Measurements from ENCODE around the gene TJAP1.
"Not testable (repeated sequence)": the region's sequence is repeated elsewhere in the genome, so short reads cannot be mapped to it uniquely, and the experiment has no call there.

The TJAP1 gene

DNA sequence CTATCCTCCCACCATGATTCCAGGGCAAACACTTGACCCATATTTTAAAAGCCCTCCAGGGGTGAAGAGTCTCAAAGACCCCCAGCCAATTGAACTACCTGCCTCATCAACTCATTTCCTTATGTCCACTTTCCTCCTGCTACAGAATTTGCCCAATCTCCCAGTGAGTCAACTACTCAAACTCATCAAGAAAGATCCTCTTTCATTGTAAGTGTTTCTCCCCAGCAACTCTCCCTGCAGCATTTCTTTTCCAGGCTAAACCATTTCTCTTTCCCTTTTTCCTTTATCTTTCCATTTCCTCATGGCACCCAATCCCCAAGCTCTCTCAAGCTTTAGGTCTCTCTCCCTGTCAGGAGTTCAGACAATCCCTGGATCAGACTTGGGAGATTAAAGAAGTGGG, 23.5 kb upstream of the TJAP1 start:
- DNase-seq (ENCODE audit: low read depth in 4 of 4, low spot score in 1 of 4), result no peak

DNA sequence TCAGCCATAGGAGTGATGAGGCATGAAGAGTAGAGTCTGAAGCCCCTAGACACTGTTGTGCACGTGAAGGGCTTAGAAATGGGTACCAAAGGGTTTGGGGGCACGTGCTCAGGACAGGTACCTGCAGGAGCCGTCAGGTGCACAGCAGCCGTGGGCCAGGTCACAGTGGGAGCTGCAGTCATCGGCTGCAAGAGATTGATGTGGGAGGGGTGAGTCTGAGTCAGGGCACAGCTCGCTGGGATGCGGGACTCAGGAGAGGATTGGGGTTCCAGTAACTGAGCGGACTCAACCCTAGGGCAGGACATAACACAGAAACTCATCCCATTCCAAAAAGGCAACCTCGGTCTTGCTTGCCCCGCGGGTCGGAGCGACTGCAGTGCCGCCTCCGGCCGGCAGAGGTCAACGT, 23.1 kb upstream of the TJAP1 start:
- DNase-seq (ENCODE audit: low read depth in 4 of 4, low spot score in 1 of 4), result peak in 2 of 4 experiments; percentile 43 to 45

DNA sequence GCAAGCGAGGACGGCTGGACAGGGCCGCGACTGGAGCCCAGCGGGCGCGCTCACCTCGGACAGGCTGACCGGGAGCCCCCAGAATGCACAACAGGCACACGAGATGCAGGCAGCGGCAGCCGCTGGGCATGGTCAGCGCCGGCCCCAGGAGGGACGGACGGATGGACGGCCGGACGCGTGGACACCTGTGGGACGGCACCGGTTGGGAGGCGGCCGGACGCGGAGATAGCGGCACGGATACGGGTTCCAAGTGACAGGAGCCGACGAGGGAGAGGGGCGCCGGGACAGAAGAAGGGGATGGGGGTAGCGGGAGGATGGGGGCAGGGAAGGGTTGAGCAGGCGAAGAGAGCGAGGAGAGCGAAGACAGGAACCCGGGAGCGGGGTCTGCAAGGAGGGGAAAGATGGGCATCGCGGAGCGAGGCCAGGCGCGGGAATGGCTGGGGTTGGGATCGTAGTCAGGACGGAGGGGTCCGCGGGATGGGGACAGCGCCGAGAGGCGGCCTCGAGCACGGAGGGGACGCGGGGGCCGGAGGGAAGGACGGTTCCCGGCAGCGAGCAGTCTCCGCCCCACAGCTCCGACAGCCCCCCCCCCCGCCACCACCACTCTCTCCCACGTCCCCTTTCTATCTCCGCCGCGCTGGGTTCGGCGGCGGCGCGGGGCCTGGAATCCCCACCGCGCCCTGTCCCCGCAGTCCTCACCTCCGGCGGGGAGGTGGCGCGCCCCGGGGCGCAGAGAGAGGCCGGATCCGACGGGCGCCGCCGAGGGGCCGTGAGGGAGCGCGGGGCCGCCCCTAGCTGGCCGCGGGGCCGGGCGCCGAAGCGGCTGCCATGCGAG, 22.5 kb upstream of the TJAP1 start:
- DNase-seq (ENCODE audit: low read depth in 4 of 4, low spot score in 1 of 4), result peak in 1 of 4 experiments; percentile 61

DNA sequence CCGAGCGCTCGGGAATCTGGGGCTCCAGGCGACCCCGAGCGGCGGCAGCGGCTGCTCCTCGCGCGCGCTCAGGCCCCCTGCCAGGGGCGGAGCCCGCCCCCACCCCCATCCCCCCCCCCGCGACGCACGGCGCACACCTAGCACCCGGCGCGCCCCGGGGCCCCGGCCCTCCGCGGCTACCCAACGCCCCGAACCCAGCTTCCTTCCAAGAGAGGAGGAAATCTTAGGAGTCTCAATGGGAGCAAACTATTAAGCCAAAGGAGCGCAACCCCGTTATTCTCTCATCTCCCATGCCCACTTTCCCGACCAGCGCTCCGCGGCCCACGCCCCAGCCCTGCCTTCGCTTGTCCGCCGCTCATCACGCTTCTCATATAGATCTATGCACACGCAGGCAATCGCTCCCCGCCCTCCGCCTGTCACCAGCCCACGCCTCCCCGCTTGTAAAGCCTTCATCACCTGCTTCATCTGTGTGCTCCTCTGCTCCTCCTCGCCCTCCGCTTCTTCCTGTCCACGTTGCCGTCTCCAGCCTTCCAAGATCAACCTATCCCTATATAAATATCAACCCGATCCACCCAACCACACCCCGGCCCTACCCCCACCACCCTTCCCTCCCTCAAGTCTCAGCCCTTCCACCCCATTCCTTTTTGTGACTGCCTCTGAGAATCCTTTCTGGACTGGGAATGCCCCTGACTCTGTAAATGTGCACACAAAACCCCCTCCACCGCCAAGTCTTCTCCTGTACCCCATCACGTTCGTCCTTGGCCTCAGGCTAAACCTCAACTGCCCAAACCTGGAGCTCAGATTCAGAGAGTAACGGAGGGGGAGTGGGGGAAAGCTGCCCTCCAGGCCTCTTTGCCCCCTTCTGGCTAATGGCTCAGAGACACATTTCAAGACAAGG, 21.6 kb upstream of the TJAP1 start, which contains the start of gene DLK2:
Gene DLK2, minus strand, starts transcription at position 18 of the 898 bp plus-strand sequence. CDS start 723 bp downstream, outside the sequence.
- DNase-seq (ENCODE audit: low read depth in 4 of 4, low spot score in 1 of 4), result peak; percentile 32 to 60 (median 39)

DNA sequence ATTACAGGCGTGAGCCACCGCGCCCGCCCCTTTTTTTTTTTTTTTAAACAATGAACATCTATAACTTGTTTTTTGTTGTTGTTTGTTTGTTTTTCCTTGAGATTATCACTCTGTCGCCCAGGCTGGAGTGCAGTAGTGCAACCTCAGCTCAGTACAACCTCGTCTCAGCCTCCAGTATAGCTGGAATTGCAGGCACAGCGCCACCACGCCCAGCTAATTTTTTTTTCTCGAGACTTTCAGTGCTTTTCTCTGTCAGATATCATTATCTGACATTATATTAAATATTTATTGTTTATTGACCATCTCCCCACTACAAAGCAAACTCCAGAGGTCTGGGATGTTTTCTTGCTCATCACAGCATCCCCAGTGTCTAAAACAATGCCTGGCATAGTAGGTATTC, 19.7 kb upstream of the TJAP1 start:
- no peak for DNase-seq (ENCODE audit: low read depth in 4 of 4, low spot score in 1 of 4)

DNA sequence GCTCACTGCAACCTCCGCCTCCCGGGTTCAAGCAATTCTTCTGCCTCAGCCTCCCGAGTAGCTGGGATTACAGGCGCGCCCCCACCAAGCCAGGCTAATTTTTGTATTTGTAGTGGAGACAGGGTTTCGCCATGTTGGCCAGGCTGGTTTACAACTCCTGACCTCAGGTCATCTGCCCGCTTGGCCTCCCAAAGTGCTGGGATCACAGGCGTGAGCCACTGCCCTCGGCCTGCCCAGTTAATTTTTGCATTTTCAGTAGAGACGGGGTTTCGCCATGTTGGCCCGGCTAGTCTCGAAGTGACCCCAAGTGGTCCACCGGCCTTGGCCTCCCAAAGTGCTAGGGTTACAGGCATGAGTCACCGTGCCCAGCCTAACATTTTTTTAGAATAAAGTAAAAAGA, 19.2 kb upstream of the TJAP1 start:
- DNase-seq (ENCODE audit: low read depth in 4 of 4, low spot score in 1 of 4), result not testable (repeated sequence)

DNA sequence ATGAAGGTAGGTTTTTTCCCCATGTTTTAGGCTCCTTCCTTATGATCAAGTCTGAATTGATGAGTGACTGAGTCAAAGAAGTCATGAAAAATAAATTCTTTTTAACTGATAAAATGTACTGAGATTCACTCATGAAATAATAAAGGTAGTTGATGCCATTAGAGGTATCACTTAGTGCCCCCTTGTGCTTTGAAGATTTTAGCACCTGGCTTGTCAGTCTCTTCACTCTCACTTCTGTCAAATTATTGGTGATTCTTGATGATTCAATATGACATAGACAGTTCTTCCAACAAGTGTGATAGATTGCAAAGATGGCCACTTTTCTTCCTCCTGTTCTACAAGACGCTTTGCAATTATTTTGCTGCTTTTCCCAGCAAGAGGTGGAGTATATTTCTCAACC, 17.8 kb upstream of the TJAP1 start:
- DNase-seq (ENCODE audit: low read depth in 4 of 4, low spot score in 1 of 4), result no peak

DNA sequence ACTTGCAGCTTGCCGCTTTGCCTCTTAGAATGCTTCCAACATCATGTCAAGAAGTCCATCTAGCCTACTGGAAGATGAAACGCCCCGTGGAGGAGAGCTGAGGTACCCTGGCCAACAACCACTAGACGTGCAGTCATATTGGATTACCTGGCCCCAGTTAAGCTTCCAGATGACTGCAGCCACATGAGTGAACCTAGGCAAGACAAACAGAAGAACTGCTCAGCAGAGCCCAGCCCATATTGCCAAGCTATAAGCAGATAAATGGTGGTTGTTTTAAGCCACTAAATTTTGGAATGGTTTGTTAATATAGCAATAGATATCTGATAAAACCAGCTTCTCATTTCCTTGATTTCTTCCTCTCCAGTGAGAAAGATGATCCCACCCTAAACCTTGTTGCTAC, 17.3 kb upstream of the TJAP1 start:
- DNase-seq (ENCODE audit: low read depth in 4 of 4, low spot score in 1 of 4), result no peak

DNA sequence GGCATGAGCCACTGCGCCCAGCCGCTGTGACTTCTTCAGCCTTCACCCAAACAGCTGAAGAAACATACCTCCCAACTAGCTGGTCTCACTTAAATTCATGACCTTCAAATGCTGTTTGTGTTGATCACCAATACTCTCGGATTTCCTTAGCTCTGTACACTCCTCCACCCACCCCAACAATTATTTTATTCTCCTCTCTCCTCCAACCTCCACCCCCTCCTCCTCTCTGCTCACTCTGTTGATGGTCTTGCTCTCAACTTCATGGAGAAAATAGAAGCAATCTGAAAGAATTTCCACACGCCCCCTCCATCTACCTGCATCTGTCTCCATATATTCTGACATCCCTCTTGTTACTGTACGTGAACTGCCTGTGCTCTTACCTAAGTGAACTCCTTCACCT, 15.4 kb upstream of the TJAP1 start:
- no peak for DNase-seq (ENCODE audit: low read depth in 4 of 4, low spot score in 1 of 4)

DNA sequence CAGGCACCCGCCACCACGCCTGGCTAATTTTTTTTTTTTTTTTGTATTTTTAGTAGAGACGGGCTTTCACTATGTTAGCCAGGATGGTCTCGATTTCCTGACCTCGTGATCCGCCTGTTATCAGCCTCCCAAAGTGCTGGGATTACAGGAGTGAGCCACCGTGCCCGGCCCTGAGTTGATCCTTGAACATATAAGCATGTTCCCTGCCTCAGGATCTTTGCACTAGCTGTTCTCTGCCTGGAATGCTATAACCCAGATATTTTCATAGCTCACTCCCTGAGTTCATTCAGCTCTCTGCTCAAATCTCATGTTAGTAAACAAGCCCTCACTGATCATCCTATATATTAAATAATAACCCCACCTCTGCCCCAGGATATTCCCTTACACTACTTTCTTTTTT, 13.0 kb upstream of the TJAP1 start:
- DNase-seq (ENCODE audit: low read depth in 4 of 4, low spot score in 1 of 4), result no peak

DNA sequence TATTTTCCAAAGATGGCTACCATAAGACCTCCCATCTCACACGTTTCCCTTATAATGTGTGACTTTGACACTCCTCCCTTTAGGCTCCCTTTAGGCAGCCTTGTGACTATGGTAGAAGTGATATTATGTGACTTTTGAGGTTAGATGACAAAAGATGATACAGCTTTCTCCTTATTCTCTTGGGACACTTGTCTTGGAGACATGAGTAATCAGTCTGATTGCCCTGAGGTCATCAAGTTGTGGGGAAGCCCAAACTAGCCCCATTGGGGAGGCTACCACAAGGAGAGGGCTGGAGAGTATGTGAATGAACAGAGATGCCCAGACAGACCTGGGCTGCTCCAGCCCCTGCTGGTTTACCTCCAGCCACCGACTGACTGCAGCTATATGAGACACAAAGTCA, 11.4 kb upstream of the TJAP1 start:
- DNase-seq (ENCODE audit: low read depth in 4 of 4, low spot score in 1 of 4), result no peak

DNA sequence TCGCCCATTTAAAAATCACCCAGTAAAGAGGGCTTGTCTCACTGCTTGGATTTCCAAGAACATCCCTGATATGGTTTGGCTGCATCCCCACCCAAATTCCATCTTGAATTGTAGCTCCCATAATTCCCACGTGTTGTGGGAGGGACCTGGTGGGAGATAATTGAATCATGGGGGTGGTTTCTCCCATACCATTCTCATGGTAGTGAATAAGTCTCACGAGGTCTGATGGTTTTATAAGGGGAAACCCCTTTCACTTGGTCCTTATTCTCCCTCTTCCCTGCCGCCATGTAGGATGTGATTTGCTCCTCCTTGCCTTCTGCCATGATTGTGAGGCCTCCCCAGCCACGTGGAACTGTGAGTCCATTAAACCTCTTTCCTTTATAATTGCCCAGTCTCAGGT, 10.1 kb upstream of the TJAP1 start:
- DNase-seq (ENCODE audit: low read depth in 4 of 4, low spot score in 1 of 4), result not testable (repeated sequence)

DNA sequence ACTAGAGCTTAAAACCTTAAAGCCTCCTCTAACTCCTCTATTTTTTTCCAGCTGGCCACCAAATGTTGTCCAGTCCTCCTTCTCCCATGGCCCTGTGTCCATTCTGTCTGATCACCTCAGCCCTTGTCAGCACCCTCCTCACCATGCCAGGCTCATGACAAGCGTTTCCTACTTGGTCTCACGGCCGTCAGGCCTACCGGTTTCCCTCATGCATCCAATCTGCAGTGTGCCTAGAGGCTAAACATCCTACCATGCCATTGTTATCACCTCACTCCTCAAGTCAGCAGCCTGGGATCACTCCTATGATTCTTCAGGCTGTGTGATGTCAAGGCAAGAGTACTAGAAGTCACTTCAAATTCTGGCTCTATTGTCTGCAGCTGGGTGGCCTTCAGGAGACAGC, 9.6 kb upstream of the TJAP1 start:
- no peak for DNase-seq (ENCODE audit: low read depth in 4 of 4, low spot score in 1 of 4)

DNA sequence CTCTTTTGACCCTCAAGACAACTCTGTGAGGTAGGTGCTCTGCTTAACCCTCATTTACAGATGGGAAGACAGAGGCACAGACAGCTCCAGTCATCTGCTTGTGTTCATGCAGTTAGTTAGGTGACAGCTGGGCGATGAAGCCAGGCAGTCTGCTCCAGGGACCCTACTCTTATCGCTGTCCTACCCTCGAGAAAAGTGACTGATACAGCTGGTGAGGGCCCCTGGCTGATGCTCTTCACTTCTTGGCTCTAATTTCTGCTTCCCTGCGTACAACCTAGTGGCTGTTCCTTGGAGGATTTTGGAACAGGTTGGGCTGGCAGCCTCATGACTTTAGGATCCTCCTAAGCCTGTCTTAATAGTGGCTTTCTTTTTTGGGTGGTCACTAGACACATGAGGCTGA, 9.1 kb upstream of the TJAP1 start:
- DNase-seq (ENCODE audit: low read depth in 4 of 4, low spot score in 1 of 4), result no peak

DNA sequence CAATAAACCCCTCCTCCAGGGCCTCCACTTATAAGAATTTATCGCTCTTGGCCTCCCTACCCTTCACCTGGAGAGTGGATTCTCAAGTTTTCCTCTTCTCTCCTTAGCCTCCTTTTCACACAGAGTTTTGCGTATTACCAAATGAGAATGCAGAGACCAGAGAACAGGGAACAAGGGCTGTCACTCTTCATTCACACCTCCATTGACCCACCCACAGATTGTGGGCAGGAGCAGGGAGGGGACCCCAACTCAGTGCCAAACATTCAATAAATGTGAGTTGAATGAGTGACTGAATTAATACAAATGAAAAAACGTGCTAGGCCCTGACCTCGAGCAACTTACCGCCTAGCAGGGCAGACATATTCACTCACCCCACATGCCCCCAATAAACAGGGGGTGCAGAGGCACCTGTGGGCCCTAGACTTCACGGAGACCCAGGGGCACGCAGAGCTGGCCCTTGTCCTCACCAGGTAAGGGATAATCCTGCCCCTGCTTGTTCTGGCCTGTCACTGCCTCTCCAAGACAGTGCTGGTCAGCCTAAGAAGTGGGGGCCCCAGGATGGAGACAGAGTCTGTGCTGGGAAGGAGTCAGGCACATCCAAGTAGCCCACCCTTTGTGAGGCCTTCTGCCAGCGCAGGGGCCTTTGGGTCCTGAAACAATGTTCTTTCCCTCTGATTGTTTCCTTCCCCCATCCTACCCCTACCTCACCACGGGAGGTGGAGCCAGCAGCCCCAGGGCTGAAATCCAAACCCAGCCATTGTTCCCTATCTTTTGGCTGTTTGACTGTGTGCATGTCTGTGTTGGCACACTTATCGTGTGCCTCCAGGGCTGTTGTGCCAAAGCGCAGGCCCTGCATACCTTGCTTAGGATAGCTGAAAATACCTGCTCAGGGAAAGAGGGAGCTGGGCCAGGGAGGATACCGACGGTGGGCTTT, 8.4 kb upstream of the TJAP1 start:
- DNase-seq (ENCODE audit: low read depth in 4 of 4, low spot score in 1 of 4), result no peak

DNA sequence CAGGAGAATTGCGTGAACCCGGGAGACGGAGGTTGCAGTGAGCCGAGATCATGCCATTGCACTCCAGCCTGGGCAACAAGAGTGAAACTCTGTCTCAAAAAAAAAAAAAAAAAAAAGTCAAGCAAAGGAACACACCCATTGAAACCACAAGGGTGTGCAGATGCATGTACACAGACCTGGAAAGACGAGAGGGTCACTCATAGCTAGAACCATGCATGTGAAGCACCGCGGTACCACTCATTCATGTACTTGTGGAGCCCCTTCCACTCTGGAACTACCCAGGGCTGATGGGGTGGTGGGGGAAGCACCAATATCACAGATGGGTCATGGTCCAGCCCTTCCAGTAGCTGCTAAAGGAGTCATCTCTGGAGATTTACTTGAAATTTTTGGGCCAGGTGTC, 7.4 kb upstream of the TJAP1 start:
- DNase-seq (ENCODE audit: low read depth in 4 of 4, low spot score in 1 of 4), result no peak

DNA sequence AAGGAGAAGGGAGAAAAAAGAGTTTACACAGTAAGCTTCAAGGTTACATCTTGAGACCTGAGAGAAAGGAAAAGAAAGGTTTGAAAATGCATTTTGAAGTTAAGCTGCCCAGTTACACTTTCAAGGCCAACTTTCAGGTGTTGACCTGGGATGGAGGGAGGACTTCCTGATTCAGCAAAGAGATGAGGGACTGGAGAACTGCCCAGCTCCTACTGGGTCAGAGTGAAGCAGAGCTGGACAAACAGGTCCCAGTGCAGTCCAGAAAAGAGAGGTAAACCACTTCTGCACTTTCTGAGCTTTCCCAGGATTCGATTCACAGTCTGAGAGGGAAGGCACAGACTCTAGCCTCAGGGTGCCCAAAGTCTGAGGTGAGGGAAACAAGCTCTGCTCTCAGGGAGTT, 6.0 kb upstream of the TJAP1 start:
- DNase-seq (ENCODE audit: low read depth in 4 of 4, low spot score in 1 of 4), result no peak

DNA sequence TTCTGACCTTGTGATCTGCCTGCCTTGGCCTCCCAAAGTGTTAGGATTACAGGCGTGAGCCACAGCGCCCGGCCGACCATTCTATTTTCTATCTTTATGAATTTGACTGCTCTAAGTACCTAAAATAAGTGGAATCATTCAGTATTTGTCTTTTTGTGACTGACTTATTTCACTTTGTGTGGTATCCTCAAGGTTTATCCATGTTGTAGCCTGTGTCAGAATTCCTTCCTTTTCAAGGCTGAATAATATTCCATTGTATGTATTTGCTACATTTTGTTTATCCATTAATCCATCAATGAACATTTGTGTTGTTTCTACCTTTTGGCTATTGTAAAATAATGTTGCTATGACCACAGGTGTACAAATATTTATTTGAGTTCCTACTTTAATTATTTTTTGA, 4.9 kb upstream of the TJAP1 start:
- no peak for DNase-seq (ENCODE audit: low read depth in 4 of 4, low spot score in 1 of 4)

DNA sequence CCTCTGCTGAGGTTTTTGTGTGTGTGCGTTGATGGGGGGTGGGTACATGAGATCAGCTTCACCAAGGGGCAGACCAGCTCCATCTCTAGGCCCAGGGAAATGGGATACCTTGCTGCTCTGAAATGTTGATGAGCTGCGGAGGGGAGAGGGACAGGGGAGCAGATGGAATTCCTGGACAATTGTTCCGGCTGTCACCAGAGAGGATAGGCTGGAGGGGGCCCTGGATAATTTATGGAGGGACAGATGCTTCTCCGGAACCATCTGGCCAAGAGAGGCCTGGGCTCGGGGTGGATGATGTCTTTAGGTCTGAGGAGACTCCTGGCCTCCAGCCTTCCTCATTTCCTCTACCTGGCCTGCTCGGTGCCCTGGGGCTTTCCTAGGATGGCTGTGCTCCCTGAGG, 1.9 kb upstream of the TJAP1 start:
- DNase-seq (ENCODE audit: low read depth in 4 of 4, low spot score in 1 of 4), result no peak

DNA sequence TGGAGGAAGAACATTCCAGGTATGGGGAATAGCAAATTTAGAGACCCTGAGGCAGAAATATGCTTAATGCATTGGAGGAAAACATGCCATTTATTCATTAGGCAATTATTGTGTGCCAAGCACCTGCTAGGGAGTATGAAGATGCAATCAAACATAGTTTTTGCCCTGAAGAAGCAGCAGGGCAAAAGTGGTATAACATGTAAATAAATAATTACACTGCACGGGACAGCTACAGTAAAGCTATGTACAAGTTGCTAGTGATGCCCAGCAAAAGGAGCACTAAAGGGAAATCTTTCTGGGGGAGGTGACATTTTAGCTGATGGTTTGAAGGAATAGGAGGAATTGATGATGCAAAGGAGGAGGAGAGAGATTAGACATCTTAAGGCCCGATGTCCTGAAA, 624 bp upstream of the TJAP1 start:
- no peak for DNase-seq (ENCODE audit: low read depth in 4 of 4, low spot score in 1 of 4)

DNA sequence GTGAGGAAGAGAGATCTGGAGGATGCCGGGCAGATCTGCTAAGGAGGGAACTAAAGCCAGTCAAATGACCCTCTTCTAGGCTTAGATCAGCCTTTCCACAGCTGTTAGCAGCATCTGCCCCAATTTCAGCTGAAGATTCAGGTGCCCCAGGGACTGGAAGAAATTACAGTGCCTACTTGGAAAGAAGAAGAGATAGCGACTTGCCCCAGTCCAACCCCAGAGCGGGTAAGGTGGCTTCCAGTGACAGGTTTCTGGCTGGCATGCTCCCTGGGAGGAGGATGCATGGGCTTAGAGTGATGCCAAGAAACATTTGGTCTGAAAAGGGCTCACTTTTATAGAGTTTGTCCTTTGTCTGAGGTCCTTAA, 620 bp downstream of the TJAP1 start:
- DNase-seq (ENCODE audit: low read depth in 4 of 4, low spot score in 1 of 4), result no peak

Measured in stimulated activated CD4-positive, alpha-beta T cell treated with anti-CD3 and anti-CD28 coated beads, Interleukin-1b, Interleukin-23, amount 100 ng/mL, for 24 hours (primary cell).